GM19351 (cell line): ENCODE data around the gene MLLT3.
"Not testable (repeated sequence)": the region's sequence is repeated elsewhere in the genome, so short reads cannot be mapped to it uniquely, and the experiment has no call there.

Experiments used
- ATAC-seq: cut with Tn5 transposase; IDR thresholded peaks from one replicate; pipeline ENCODE4 v1.9.1; 2021; ENCODE audit warnings: mild to moderate bottlenecking, moderate library complexity; ENCODE audit not compliant: unreplicated experiment

MLLT3 gene

GRCh38 chr9:20622330-20623020 lies at the start of gene MLLT3:
Gene MLLT3, minus strand, starts transcription at chr9:20622499.
- ATAC-seq, result peak; percentile 75

- ATAC-seq, result no peak
These were observed 49.3 kb upstream of the MLLT3 start for GRCh38 chr9:20671635-20672034.

- ATAC-seq, result no peak
These were observed 48.1 kb upstream of the MLLT3 start for GRCh38 chr9:20670395-20670794.

- ATAC-seq, result no peak
These were observed 42.2 kb upstream of the MLLT3 start for GRCh38 chr9:20664501-20664900.

- no peak for ATAC-seq
These were observed 40.8 kb upstream of the MLLT3 start for GRCh38 chr9:20663133-20663532.

GRCh38 chr9:20662156-20662555 lies 39.9 kb upstream of the MLLT3 start:
- ATAC-seq, result no peak

- ATAC-seq, result no peak
These were observed 37.2 kb upstream of the MLLT3 start for GRCh38 chr9:20659474-20659967.

- ATAC-seq, result no peak
These were observed 36.6 kb upstream of the MLLT3 start for GRCh38 chr9:20658677-20659473.

- ATAC-seq, result not testable (repeated sequence)
These were observed 36.0 kb upstream of the MLLT3 start for GRCh38 chr9:20658246-20658667.

GRCh38 chr9:20651939-20652338 lies 29.6 kb upstream of the MLLT3 start:
- ATAC-seq, result no peak

GRCh38 chr9:20650750-20651299 lies 28.5 kb upstream of the MLLT3 start:
- no peak for ATAC-seq

- ATAC-seq, result no peak
These were observed 28.0 kb upstream of the MLLT3 start for GRCh38 chr9:20650313-20650712.

GRCh38 chr9:20649381-20649780 lies 27.1 kb upstream of the MLLT3 start:
- no peak for ATAC-seq

GRCh38 chr9:20646656-20647055 lies 24.4 kb upstream of the MLLT3 start:
- ATAC-seq, result no peak

- no peak for ATAC-seq
These were observed 21.4 kb upstream of the MLLT3 start for GRCh38 chr9:20643660-20644059.

- ATAC-seq, result no peak
These were observed 19.7 kb upstream of the MLLT3 start for GRCh38 chr9:20642045-20642444.

GRCh38 chr9:20640331-20641187 lies 18.3 kb upstream of the MLLT3 start:
- ATAC-seq, result peak; percentile 83

- no peak for ATAC-seq
These were observed 14.7 kb upstream of the MLLT3 start for GRCh38 chr9:20636888-20637440.

GRCh38 chr9:20634895-20635294 lies 12.6 kb upstream of the MLLT3 start:
- ATAC-seq, result no peak

- ATAC-seq, result no peak
These were observed 10.4 kb upstream of the MLLT3 start for GRCh38 chr9:20632705-20633104.
